SK-N-SH treated with all-trans-retinoic acid at 6 μM for 48 hours (cell line): Measurements from ENCODE around the gene CLEC1A.

ENCODE experiments used
- BACH2 ChIP-seq: fragments of 250-450 bp; sonication (Bioruptor Pico); IDR thresholded peaks from 2 replicates; pipeline ENCODE4 v1.9.0; 2021; ENCODE audit warnings: mild to moderate bottlenecking, borderline replicate concordance
- CREB5 ChIP-seq: fragments of 250-450 bp; sonication (Bioruptor Pico); IDR thresholded peaks from 2 replicates; pipeline ENCODE4 v1.5.1; 2020; ENCODE audit warnings: low read depth, mild to moderate bottlenecking, moderate library complexity
- ISL1 ChIP-seq: fragments of 250-450 bp; sonication (Bioruptor Pico); IDR thresholded peaks from 2 replicates; pipeline ENCODE4 v2.1.2; 2022; ENCODE audit warnings: mild to moderate bottlenecking, moderate library complexity
- PATZ1 ChIP-seq: fragments of 250-450 bp; sonication (Bioruptor Pico); IDR thresholded peaks from 2 replicates; pipeline ENCODE4 v1.8.0; 2020; ENCODE audit warnings: mild to moderate bottlenecking, moderate library complexity, borderline replicate concordance
- RARB ChIP-seq: fragments of 250-450 bp; sonication (Bioruptor Pico); IDR thresholded peaks from 2 replicates; pipeline ENCODE4 v1.8.0; 2021; ENCODE audit warnings: mild to moderate bottlenecking, moderate library complexity
- SNAI2 ChIP-seq: fragments of 250-450 bp; sonication (Bioruptor Pico); IDR thresholded peaks from 2 replicates; pipeline ENCODE4 v1.5.0; 2020; ENCODE audit warnings: mild to moderate bottlenecking, moderate library complexity
- ZFP3 ChIP-seq: fragments of 250-450 bp; sonication (Bioruptor Pico); IDR thresholded peaks from 2 replicates; pipeline ENCODE4 v1.5.0; 2020; ENCODE audit warnings: mild to moderate bottlenecking, moderate library complexity
- ZFP30 ChIP-seq: fragments of 450-650 bp; formaldehyde crosslinking; IDR thresholded peaks from 2 replicates; pipeline ENCODE4 v1.5.0; 2022; ENCODE audit warnings: mild to moderate bottlenecking, moderate library complexity
- ZNF565 ChIP-seq: fragments of 450-650 bp; formaldehyde crosslinking; conservative IDR thresholded peaks from 2 replicates; pipeline ENCODE4 v1.5.0; 2020; ENCODE audit warnings: low read depth, mild to moderate bottlenecking, moderate library complexity

DNA sequence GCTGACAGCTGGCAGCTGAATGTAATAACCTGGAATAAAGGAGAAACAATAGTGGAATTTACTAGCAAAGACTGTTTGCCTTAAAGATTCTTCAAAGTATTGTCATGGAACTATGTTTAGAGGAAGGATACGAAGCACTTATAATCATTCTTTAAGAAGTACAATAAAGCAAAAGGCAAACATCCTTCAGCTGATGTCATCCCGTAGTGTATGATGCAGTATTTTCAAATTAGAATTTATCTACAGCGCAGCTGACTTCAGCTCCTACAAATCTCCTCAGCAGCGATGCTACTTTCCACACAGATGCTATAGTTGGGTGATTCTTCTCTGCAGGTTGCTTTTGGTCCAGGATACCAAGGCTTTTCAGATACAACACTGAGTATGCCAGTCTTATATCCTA, 31.5 kb downstream of the CLEC1A start:
- no peak for TF ChIP-seq PATZ1 (CRISPR knock-in tag)
- no peak for TF ChIP-seq SNAI2
- no peak for TF ChIP-seq BACH2 (CRISPR knock-in tag)
- TF ChIP-seq ZNF565 (CRISPR knock-in tag) = no peak
- TF ChIP-seq ZFP3 (CRISPR knock-in tag) = no peak
- no peak for TF ChIP-seq CREB5
- no peak for TF ChIP-seq RARB (CRISPR knock-in tag)
- no peak for TF ChIP-seq ISL1 (CRISPR knock-in tag)
- TF ChIP-seq ZFP30 (CRISPR knock-in tag) = no peak
